COLO668 (cell line): ENCODE data around the gene RBPJ.

ENCODE experiments used
- DNase-seq: peaks from one replicate; lab custom pipeline; 2025; ENCODE audit not compliant: unreplicated experiment; lab: John Stamatoyannopoulos, UW

Gene RBPJ

DNA sequence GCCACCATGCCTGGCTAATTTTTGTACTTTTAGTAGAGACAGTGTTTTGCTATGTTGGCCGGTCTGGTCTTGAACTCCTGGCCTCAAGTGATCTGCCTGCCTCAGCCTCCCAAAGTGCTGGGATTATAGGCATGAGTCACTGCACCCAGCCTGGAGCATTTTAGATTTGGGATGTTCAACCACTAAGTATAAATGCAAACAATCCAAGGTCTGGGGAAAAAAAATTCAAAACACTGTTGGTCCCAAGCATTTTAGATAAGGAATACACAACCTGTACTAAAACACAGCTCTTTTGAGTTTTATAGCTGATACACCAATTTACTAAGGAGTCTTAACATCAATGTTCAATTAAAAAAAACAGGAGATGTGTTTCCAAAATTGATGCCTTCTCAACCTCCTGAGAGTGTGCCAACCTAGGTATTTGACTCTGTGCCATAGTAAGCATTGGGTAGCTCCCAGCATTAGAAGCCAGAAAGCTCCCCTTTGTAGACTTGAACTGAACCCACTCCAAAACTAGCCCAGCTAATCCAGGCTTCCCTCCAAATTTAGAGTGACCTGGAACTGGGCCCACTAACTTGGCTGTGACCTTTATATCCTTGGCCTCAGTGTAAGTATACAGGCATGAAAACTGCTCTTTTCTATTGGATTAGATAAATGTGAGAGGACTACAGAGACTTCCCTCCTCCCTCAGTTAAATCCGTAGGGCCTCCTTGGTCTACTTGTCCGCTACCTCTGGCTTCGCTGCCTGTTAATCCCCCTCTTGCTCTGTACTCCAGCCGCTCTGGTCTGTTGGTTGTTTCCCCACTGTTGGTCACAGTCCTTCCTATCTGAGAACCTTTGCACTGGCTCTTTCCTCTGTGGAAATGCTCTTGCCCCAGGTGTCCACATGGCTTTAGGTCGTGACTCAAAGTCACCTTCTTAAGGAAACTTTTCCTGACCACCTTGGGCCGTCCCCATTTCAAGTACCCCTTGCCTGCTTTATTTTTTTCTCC, 91.9 kb downstream of the RBPJ start:
- no peak for DNase-seq

GRCh38 chr4:26413582-26413981, 92.8 kb downstream of the RBPJ start:
- DNase-seq = no peak

- DNase-seq = no peak
Observed at GRCh38 chr4:26418107-26418506, 97.3 kb downstream of the RBPJ start.

DNA sequence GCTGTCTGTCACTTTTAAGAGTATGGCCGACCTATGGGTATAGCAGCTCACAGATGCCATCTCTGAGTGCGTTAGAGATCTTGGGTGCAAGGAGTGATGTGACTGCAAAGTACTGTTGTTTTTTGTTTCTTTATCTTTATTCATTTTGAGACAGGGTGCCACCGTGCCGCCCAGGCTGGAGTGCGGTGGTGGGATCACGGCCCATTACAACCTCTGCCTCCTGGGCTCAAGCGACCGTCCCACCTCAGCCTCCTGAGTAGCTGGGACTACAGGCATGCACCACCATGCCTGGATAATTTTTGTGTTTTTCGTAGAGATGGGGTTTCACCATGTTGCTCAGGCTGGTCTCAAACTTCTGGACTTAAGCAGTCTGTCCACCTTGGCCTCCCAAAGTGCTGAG, 98.0 kb downstream of the RBPJ start:
- DNase-seq = no peak

- DNase-seq = no peak
Observed at GRCh38 chr4:26420438-26420837, 99.6 kb downstream of the RBPJ start.

GRCh38 chr4:26420913-26421312, 100.1 kb downstream of the RBPJ start:
- no peak for DNase-seq

- no peak for DNase-seq
Observed at GRCh38 chr4:26424153-26424552, 103.3 kb downstream of the RBPJ start.

DNA sequence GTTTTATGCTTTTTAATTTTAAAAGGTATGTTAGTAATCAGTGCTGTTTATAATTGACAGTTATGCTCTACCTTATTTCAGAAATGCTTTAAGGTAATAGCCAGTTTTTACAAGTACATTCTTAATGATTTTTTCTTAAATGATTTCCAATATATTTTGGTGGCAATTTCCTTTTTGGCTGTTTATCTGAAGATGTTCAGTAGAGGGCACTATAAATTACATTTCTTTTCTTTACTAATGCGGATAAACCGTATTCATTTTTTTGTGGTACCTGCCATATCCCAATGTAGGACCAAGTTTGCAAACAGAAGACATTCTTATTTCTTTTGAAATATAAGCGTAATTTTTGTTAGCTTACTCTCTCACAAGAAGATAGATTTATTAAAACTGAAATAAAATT, 104.0 kb downstream of the RBPJ start:
- DNase-seq = no peak

DNA sequence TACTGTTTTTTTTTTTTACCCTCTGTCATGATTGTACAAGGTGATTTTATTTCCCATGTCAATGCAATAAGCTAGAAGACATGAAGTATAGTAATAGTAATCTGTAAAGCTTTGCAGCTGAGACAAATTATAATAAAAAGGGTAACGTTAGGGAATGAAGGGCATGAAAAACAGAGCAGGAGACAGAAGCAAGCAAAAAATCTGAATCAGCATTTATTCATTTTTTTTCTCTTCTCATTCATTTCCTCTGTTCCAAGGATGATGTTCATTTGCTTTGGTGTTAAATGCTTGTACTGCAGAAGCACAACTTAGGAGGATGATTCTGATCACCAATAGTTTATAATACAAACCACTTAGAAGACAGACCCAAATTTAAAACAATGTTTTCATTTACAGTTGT, 105.1 kb downstream of the RBPJ start:
- no peak for DNase-seq

DNA sequence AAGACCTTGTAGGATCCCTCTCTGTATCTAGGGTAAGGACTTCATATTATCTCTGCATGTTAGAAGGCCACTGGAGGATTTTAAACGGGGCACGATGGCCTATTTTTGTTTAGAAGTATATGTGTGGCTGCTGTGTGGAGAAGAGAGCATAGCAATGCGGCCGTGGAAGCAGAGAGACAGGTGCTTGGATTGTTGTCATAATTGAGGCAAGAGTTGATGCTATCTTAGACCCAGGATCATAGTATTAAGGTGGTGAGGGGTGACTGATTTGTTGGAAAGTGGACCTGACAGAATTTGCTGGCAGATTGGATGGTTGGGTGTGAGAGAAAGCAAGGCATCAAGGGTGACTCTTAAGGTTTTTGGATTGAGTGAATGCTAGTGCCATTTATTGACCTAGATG, 106.1 kb downstream of the RBPJ start:
- DNase-seq = no peak

DNA sequence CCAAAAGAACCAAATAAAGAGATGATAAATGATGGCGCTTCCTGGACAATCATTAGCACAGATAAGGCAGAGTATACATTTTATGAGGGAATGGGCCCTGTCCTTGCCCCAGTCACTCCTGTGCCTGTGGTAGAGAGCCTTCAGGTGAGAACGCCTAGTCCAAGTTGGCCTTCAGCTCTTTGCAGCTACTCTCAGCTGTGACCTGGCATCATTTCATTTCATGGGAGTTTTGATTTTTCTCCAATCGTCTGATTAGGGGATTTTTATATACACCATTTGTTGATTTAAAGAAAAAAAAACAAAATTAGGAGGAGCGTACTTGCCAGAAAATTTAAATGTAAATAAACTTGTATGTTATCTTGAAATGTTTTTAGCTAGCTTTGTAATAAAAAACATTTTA, 109.1 kb downstream of the RBPJ start:
- DNase-seq = no peak

GRCh38 chr4:26431461-26432180, 110.8 kb downstream of the RBPJ start:
- DNase-seq = no peak

DNA sequence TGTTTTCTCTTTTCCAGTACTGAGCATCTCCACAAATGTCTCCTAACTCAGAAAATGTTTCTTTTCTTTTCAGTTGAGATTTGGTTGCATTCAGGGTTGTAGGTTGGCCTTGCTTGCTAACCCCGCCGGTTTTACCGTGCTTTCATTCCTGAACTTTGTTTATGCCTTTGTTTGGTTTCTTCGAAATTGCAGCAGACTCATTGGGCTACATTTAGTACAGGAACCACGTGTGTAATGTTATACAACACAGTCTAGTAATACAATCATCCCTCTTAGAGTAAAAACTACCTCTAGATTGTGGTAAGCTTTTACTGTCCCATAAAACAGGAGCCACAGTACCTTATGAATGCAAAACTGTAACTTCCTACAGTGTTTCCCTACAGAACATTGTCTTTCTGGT, 111.6 kb downstream of the RBPJ start:
- no peak for DNase-seq

DNA sequence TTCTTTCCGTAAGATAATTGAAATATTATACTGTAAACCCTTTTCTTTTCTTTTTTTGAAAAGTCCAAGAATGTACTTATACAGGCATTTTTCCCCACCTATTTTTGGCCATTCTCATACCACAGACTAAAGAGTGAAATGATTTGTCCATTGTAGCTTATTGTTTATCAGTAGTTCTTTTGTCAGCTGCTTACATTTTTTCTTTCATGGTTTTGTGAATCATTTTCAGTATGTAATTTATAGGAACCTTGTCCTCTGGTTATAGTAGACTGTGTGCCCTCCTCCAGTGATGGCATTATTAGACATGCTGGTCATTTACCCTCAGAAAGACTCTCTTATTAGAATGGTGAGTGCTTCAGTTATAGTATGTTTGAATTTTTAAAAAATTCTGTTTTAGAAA, 112.7 kb downstream of the RBPJ start:
- no peak for DNase-seq

- DNase-seq = no peak
Observed at GRCh38 chr4:26434030-26434639, 113.3 kb downstream of the RBPJ start.

DNA sequence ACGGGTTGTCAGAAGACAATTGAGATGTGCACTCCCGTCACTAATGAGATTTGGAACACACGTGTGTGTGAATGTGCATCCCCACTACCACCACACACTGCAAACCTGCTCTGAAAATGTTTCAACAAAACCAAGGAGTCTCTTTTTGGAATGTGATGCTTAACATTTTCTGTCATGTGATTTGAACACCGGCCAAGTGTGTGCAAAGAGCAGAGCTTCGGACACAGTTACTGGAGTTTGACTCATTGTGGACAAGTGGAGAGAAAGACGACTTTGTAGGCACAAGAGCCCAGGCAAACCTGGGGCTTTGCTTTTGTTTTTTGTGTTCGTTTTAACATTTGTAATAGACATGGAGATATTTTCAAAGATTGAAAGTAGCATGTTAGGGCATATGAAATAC, 120.3 kb downstream of the RBPJ start:
- DNase-seq = no peak

GRCh38 chr4:26441771-26442170, 121.0 kb downstream of the RBPJ start:
- DNase-seq = no peak

DNA sequence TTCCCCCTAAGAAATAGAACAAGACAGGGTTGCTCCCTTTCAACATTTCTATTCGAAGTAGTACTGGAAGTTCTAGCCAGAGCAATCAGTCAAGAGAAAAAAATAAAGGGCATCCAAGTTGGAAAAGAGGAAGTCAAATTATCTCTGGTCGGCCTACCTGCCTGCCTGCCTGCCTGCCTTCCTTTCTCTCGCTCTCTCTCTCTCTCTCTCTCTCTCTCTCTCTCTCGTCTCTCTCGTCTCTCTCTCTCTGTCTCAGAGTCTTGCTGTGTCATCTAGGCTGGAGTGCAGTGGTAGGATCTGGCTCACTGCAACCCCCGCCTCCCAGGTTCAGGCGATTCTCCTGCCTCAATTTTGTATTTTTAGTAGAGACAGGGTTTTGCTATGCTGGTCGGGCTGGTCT, 126.6 kb downstream of the RBPJ start:
- DNase-seq = no peak

DNA sequence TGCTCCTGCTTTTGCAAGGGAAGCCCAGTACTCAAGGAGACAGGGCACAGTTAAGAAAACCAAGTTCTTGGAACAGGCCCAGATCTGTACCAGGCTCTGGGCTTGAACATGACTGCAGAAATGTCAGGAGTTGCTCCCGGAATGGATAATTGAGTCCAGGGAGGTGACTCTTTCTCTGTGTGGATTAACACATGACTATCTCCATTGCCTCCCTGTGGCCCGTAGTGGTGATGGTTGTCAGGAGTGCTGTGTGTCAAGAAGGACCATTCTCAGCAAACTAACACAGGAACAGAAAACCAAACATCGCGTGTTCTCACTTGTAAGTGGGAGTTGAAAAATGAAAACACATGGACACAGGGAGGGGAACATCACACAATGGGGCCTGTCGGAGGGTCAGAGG, 129.6 kb downstream of the RBPJ start:
- no peak for DNase-seq

- no peak for DNase-seq
Observed at GRCh38 chr4:26451597-26451996, 130.8 kb downstream of the RBPJ start.

DNA sequence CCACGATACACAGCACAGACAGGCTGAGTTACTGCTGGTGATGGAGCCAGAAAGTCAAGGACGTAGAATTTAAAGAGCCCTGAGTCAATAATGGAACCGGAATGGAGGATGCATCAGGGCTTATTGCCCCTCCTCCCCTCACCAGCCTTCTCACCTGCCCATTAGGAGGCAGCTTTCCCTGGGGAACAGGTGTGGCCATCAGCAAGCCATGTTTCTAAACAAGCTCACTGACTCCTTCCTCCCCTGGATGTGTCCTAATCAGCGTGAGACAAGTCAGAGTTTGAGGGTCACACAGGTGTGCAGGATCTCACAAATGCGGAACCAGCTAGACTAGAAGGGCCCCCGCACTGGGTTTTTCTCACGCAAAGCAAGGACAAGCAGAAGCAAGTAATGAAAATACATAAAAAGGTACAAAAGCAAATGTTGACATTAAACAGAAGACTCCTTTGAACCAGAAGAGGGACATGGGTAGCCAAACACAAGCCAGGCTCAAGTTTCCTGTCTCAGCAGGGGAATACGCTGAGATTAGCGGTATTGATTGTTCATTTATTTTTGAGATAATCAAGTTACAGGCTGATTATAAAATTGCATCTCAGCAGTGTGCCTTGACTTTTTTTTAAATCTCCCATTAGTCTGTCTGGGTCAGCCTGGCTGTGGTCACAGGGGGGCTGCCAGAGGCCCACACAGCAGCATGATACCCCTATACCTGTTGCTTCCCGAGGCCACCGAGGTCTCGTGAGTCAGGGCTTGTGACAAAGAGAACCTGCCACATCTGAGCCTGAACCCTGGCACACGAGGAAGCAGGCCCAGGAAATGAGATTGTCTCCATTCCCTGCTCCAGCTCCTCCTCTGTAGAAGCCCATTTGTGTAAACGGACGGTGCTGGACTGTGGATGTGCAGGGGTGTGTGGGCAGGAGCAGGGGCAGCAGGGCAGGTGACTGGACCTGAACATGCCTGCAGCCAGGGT, 132.0 kb downstream of the RBPJ start:
- peak; percentile 81 for DNase-seq
